HuH-7.5 (cell line): Measurements from ENCODE around the gene LRRC34.

ENCODE experiments used
- DNase-seq: peaks from one replicate; pipeline ENCODE4 v3.0.0; 2011; ENCODE audit warnings: low spot score

LRRC34 gene

DNA sequence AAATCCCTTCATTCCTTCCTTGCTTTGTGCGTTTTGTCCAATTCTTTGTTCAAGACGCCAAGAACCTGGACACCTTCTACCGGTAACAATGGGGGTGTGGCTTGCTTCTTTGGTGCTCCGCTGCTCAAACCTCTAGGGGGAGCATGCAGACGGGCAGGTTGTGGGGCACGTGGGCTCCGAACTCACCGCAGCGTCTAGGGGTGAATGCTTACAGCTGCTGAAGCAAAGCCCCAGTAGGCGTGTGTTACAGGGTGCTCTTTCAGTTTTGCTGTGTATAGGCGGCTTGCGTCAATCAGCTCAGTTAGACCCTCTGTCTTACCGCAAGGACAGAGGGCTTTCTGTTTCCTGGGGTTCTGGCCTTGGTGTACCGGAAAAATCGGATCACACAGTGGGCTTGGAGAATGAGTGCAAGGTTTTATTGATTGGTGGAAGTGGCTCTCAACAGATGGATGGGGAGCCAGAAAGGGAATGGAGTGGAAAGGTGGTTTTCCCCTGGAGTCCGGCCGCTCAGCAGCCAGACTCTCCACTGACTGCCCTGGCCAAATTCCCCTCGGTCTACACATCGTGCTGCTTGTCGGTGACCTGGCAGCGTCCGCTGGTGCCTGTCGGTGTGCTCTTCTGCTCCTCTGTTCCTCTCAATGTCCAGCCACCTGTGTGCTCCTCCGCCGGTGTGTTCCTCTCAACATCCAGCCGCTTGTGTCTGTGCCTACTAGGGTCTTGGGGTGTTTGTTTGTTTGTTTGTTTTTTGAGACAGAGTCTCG is 1.2 kb upstream of the LRRC34 start:
- no peak for DNase-seq

DNA sequence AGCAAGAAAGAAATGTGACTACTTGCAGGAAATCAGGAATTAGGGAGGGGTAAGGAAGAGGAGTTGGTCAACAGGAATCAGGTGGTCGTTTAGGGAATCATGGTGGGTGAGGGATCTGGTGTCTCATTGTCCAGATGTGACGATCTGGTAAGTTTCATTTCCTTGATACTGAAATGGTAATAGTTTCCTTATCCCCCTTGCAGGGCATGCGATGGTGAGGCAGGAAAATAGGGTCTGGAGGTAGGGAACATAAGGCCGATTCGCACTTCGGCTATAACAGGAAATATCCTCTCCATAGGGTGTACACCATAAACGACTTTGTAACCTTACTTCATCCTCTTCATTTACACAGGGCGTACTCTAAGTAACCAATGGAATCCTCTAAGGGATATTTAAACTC is 574 bp upstream of the LRRC34 start:
- DNase-seq, result no peak

DNA sequence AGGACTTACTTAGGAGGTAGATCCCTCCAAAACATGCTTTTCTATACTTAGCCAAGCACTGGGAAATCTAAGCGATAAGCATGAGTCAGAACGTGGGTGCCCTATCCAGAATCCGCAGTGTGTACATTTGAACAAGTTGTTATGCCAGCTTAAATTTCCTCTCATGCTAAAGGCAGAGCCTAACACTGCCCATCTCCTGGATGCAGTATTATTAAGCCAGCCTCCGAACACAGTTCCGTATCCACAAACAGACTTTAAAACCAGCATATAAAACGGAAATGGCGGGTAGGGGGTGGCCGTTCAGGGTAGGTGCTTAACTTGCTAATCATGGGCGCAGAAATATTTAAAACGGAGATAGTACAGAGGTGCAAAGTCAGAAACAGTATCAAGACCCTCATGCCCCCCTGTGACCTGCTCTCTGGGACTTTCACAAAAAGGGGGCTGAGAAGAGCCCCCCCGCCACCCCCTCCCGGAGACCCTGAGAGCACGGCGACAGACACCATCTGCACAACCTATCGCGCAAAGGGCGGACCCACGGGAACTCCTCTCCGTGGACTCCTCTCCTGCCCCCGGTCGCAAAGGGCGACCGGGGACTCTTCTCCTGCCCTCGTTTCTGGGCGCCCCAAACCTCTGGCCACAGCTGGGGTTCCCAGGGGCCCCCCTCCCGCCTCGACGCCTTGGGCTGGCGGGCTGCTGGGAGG is 923 bp downstream of the LRRC34 start:
- DNase-seq, result no peak

DNA sequence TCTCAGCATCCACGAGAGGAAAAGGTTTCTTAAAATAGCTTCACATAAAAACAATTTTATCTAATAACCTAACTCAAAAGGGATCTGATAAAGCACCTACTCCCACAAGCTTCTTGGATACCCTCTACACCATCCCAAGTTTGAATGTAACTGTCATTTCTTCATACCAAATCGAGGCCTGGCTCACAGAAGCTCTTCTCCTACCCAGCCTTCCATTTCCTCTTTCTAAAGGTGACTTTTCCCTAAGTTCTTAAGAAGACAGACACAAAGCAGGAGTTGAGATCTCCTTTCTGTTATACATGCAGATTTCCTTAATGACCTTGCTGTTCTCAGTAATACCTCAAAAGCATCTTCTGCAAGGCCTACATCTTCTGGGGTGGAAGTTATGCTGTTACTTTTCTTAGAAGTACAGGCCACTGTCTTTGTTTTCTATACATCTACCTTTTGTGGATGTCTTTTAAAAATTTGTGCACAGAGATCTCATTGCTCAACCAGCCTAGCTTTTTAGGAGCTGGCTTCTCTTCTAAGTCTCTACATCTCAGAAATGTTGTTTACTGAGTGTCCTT is 3.4 kb downstream of the LRRC34 start:
- DNase-seq, result no peak

DNA sequence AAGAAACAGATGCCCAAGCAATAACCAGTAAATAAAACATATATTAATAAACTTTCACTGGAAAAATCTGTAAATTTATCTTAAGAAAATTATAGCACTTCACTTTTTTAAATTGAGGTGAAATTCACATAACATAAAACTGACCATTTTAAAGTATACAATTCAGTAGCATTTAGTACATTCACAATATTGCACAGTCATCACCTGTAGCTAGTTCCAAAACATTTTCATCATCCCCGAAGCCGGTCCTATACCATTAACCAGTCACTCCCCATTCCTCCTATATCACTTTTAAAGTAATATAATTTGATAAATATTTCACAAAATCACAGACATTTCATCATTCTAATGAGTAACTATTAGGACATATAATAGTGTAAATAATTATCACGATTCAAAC is 8.0 kb downstream of the LRRC34 start:
- DNase-seq, result no peak

DNA sequence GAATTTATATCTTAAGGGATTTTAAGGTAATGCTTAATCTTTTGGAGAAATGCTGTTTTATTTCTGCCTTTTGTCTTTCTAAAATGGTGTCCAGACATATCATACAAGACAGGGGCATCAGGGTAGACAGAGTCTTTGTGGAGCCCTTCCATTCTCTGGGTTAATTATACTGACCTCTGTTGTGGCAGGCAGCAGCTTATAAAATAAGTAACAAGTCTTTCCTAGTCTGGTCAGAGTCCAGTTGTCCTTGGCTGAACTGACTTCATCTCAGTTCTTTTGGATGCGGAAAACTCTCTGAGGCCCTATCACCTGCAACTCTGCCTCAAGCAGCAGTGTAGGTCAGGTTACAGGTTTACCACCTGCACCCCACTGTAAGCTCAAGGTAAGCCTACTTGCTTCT is 20.3 kb downstream of the LRRC34 start:
- no peak for DNase-seq

DNA sequence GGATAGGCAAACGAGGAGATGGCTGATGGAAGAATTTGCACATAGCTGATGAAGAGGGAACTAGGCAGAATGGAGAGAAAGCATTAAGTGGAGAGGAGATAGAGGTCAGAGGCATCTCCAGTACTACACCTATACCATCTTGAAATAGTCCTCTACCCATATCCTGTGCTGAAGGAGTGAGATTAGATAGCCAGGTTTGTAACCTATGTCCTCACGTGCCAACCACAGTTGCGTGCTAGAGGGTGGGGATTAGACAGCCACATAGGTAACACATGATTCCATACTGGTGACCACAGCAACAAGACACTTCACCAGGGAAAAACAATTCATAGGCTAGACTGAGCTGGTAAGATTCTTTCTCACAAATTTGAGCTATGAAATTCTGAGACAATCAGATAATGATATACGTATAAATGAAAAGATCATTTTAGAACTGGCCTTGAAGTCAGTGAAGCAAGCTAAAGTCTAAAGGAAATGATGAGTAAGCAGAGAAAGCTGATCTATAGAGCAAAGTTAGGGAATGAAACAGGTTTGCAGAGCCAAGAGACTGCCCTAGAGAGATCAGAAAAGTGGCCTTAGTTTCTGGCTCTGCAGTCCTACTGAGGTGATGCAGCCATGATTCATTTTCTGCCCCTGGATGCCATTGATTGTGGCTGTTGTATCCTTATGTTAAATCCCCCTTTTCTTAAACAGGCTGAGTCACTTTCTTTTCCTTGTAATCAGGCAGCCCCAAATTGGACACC is 21.8 kb downstream of the LRRC34 start:
- DNase-seq, result no peak

DNA sequence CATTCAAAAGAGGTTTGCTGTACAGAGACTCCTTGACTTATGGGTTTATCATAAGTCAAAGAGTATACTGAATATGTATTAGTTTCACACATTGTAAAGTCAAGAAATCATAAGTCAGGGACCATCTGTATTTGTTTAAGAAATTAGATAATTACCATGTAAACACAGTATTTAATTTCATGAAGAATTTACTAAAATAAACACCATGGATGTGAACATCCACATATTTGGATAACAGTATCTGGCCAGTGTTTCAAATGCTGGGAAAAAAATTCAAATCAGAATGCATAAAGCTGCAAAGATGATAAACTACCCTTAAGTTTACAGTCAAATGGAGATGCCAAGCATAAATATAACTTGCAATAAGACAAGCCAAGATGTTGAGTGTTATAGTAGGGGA is 22.5 kb downstream of the LRRC34 start:
- DNase-seq, result no peak

DNA sequence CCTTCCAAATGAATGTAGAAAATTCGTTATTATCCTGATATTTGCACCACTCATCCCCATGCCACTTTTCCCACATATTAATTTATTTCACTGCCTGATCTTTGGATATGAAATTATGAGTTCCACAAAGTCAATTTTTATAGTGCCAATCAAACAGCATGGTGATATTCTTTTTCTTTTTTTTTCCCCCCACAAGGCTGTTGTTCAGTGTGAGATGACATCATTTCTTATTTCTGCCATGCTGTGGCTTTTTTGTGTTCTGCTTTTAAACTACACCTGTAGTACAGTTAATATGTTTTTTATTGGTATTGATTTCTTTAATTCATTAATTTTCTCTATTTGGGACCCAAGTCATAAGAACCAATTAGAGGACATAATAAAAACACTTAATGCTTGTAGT is 24.9 kb downstream of the LRRC34 start:
- DNase-seq, result no peak

DNA sequence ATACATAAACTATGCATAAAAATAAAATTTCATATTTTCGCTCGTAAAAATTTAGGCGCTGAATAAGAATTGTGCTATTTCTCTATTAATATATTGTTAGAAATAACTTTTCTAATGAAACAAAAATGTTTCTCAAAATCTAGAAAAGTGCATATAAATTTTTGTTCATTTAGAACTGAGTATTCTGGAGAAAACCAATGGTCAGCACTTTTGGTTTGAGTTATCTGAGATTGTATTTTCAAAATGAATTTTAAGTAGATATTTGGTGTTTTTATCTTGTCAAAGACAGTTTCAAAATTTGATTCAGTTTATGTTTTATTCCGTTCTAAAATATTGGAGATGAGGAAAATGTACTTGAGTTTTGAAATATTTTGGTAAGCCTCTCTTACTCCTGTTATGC is 25.6 kb downstream of the LRRC34 start:
- DNase-seq, result no peak

DNA sequence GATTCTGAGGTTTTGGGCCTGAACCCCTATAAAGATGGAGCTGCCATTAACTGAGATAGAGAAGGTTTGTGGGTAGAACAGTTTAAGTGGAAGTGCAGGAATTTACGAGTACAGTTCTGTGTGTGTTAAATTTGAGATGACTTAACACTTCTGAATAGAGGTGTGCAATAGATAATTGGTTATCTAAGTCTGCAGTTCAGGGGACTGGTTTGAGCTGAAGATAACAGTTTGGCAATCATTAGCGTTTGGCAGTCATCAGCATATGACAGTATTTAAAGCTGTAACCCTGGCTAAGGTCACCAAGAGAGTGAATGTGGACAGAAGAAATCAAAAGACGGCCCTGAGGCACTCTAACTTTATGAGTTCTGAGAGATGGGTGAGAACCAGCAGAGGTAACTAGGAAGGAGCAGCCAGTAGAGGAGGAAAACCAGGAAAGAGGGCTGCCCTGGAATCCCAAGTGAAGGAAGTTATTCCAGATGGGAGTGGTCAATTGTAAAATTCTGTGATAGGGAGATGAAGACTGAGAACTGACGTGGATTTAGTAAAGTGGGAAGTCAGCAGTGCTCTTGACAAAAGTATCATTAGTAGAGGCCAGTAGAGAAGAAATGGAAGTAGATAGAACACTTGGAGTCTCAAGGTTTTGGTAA is 31.4 kb downstream of the LRRC34 start:
- no peak for DNase-seq

DNA sequence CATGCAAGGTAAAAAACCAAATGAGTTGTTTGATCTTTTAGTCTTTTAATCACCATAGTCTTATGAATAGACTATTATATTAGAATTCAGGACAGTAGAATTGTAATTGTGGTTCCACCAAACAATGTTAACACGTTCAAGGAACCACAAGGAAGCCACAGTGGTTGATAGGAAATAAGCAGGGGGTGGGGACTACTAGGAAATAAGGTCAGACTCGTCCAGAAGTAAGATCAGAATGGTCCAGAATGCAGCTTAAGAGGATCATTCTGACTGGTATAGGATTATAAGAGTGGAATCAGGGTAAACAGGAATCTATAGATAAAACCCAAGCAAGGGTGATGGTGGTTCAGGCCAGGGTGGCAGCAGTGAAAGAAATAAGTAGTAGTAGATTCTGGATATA is 32.0 kb downstream of the LRRC34 start:
- no peak for DNase-seq

DNA sequence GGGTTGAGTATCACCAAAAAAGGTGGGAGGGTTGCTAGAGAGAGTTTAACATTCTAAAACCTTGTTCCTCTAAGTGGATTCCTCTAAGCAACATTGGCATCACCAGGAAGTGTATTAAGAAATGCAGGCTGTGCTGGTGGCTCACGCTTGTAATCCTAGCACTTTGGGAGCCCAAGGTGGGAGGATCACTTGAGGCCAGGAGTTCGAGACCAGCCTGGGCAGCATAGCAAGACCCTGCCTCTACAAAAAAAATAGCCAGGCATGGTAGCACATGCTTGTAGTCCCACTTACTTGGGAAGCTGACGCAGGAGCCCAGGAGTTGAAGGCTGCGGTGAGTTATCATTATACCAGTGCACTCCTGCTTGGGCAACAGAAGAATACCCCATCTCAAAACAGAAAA is 34.9 kb downstream of the LRRC34 start:
- DNase-seq, result no peak

DNA sequence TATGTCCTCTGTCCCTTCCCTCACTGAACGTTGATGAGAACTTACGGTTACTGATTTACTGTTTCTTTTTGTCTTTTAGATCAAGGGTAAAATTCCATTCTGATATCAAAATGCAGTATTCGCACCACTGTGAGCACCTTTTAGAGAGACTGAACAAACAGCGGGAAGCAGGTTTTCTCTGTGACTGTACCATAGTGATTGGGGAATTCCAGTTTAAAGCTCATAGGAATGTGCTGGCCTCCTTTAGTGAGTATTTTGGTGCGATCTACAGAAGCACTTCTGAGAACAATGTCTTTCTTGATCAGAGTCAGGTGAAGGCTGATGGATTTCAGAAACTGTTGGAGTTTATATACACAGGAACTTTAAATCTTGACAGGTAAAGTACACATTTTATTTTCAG is 38.5 kb downstream of the LRRC34 start:
- DNase-seq, result no peak

DNA sequence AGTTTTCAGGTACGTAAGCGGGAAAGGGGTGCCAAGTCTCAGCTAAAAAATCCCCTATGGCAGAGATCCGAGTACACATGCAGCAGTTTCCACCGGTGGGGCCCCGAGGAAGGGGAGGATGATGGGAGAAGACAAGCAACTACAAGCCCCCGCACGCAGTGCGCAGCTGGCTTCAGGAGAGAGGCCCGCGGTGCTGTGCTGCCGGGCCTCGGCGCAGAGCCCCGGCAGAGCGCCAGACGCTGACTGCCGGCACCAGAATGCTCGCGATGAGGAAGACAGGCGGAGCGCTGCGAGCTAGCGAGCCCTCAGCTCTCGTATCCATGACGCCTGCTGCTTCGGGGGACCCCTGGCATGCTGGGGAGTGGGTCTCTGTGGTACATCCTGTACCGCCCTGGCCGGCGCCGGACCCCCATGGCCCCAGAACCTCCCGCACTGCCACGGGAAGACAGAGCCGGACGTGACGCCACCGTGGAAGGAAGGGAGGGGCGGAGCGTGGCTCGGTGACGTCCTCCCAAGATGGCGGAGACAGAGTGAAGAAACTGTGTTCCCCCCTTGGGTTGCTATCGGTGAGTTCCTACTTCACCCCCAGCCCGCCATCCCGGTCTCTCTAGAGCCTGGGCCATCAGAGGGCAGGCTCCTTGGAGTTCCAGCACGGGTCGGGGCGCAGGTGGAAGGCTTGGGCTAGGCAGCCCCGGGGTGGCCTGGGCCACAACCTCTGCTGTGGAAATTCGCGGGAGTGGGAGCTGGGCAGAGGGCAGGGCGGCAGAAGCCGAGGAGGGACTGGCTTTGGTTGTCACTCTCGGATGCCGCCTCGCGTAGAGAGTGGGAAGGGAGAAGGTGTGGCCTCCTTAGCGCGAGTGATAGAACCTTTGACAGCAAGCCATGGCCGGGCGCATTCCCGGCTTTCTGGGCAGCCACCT is 39.5 kb downstream of the LRRC34 start, which contains the start of gene MYNN:
TSS of gene MYNN (plus strand) at position 500 of the 920 bp plus-strand sequence. CDS start 900 bp downstream, outside the sequence.
- no peak for DNase-seq

DNA sequence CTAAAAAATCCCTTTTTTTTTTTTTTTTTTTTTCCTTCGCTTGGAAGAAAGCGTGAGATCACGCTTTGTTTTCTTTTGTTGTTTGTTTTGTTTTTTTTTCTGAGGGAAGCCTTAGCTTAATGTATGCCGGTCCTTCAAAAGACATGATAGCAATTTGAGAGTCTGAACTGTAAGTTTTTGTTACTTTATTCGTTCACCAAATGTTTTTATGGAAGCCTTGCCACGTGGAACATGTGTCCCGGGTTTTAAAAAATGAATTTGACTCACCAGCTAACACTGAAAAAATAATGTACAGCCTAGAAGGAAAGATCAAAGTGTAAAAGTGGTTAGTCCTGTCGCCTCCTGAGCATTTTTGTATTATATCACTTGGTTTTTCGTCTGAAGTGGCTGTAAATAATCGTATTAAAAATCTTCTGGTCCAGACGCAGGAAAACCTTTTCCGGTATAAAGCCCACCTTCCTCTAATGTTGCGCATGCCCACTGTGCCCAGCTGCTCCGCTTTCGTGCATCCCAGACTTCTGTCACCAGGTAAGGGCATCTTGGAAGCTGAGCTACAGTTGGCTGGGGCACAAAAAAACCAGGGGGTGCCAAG is 40.3 kb downstream of the LRRC34 start:
- no peak for DNase-seq

DNA sequence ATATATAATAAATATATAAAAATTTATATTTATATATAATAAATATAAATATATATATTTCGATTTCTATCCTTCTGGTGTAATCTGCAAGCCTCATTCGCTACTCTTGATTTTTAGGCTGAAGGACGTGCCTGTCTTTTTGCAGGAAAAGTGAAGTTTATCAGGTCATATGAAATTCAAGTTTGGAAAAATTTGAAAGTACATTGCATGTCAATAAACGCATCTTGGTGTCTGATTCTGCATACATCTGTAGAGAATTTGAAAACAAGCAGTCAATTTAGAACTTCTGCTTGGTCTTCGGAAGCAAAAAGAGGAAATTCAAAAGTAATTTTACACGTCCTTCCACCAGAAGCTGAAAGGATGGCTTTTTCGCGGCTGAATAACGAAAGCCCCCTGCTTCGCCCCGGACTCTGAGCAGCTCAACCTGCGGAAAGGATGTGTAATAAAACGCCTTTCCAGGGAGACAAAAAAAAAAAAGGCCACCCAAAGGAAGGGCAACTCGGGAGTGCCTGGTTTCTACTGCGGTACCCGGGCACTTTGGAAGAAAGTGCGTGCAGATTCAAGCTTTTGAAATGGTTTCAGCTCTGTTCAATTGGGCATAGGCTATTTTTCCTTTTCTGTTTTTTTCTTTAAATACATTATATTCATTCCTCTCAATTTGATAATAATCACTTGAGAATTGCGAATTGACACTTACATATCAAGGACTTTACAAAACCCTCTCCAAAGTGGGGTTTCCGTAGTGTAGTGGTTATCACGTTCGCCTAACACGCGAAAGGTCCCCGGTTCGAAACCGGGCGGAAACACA is 41.0 kb downstream of the LRRC34 start:
- DNase-seq, result no peak

DNA sequence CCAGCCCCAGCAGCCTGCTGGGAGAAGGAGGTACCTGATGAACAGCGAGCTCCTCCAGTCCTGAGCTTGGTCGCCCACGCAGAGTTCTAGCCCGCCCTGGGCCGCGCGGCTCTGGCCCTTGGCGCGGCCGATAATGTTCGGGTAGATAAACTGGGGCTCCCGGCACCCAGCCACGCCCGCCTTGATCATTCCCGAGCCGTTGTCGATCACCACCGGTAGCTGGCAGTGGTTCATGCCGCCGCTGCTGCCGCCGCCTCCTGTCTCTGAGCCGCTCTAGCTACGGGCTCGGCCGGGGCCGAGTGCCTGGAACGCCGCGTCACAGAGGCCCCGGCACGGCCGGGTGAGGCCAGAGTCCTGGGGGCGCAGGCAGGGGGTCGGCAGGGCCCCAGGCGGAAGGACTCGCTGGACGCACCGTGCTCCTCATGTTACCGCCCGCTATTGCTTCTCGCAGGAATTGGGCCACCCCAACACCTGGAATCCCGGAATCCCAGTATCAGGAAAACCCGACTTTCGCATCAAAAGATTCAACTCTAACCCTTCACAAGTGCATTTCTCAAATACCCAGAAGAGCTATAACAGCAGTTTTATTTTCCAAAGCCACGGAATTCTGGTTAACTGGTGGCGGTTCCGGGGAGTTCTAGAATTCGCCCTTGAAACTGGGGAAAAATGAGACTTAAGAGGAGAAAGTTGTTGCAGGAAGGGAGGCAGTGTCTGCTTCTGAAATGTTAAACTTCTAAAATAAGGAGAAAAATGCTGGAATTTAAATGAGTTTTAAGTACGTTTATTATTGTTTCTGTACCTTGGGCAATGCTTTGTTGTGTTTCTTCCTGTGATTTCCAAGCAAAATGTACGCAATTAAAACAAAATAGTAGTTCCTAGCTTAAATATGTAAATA is 43.2 kb downstream of the LRRC34 start, which contains the start of gene ACTRT3:
TSS of gene ACTRT3 (minus strand) at position 275 of the 895 bp plus-strand sequence. CDS start at position 234, 41 bp downstream.
- peak; percentile 83 for DNase-seq
